A673 (cell line): Measurements from ENCODE around the gene LATS2. TPM values are rescaled to one million over a fixed set of nuclear protein-coding genes. Genes with fewer than 3 reads are reported as not detected.

Source experiments
- BruUV-seq: library from RNA; stranded (reverse); fragments of 400-500 nt; replicated peaks from 2 replicates; lab custom pipeline; 2021; lab: Mats Ljungman, UMichigan
- CTCF ChIA-PET: fragments of 300-600 bp; sonication (Branson Sonifier 250); formaldehyde crosslinking; loops from one replicate; lab custom pipeline; 2022; ENCODE audit warnings: antibody characterized with exemption; lab: Charles Lee
- POLR2A ChIA-PET: fragments of 300-600 bp; sonication (Branson Sonifier 250); formaldehyde crosslinking; loops from one replicate; lab custom pipeline; 2022; ENCODE audit warnings: antibody characterized with exemption; ENCODE audit not compliant: low non-redundant PET; lab: Charles Lee
- DNase-seq: peaks from one replicate; pipeline ENCODE4 v3.0.0-alpha.2; 2015; ENCODE audit warnings: low spot score
- H3K27ac ChIP-seq: fragments of 200-600 bp; sonication (generic); 2 replicates; pipeline ENCODE4 v1.5.1; 2016; ENCODE audit warnings: mixed run types, low read depth, mild to moderate bottlenecking, mixed read lengths, antibody characterized with exemption, low read length; ENCODE audit not compliant: poor library complexity, severe bottlenecking
- H3K27me3 ChIP-seq: fragments of 200-600 bp; sonication (generic); replicated peaks from 2 replicates; pipeline ENCODE4 v1.6.1; 2017; ENCODE audit warnings: mixed run types, low read depth, mild to moderate bottlenecking, mixed read lengths, antibody characterized with exemption, low read length; ENCODE audit not compliant: insufficient read depth, poor library complexity
- H3K36me3 ChIP-seq: fragments of 200-600 bp; sonication (generic); 2 replicates; pipeline ENCODE4 v1.6.1; 2016; ENCODE audit warnings: mixed run types, mild to moderate bottlenecking, mixed read lengths, antibody characterized with exemption, low read length; ENCODE audit not compliant: insufficient read depth, poor library complexity, severe bottlenecking
- H3K4me1 ChIP-seq: fragments of 200-600 bp; sonication (generic); 2 replicates; pipeline ENCODE4 v1.6.1; 2017; ENCODE audit warnings: mixed run types, mild to moderate bottlenecking, mixed read lengths, antibody characterized with exemption, low read length; ENCODE audit not compliant: insufficient read depth, poor library complexity, severe bottlenecking
- H3K4me3 ChIP-seq: fragments of 200-600 bp; sonication (generic); 2 replicates; pipeline ENCODE4 v1.5.1; 2016; ENCODE audit warnings: low read depth, mixed run types, mild to moderate bottlenecking, mixed read lengths, low read length; ENCODE audit not compliant: poor library complexity, severe bottlenecking
- H3K9me3 ChIP-seq: fragments of 200-600 bp; sonication (generic); 2 replicates; pipeline ENCODE4 v1.6.1; 2016; ENCODE audit warnings: mixed run types, low read depth, mild to moderate bottlenecking, mixed read lengths, antibody characterized with exemption, low read length; ENCODE audit not compliant: poor library complexity, severe bottlenecking
- CTCF ChIP-seq: fragments of 300-800, 200-600 bp; sonication (generic); conservative IDR thresholded peaks from 2 replicates; pipeline ENCODE4 v1.5.1; 2017; ENCODE audit warnings: low read depth, mild to moderate bottlenecking, antibody characterized with exemption, low read length, moderate library complexity, mixed read lengths
- EZH2 ChIP-seq: fragments of 200-600 bp; sonication (generic); IDR thresholded peaks from 2 replicates; pipeline ENCODE4 v1.6.1; 2017; ENCODE audit warnings: borderline replicate concordance, low read depth, mild to moderate bottlenecking, mixed read lengths, antibody characterized with exemption, low read length; ENCODE audit not compliant: poor library complexity, severe bottlenecking
- intact Hi-C: fragments of 100-400 bp; cut with micrococcal nuclease; formaldehyde crosslinking; loops from one replicate; pipeline ENCODE4 v1.10.0; 2022; ENCODE audit not compliant: unreplicated experiment
- total RNA-seq: library from RNA; stranded (reverse); gene quantifications from 2 replicates; pipeline ENCODE4 v1.2.3, GENCODE V29; 2021

LATS2 gene
- total RNA-seq, 1 experiment from 2014 or later, result 13.1 TPM

DNA sequence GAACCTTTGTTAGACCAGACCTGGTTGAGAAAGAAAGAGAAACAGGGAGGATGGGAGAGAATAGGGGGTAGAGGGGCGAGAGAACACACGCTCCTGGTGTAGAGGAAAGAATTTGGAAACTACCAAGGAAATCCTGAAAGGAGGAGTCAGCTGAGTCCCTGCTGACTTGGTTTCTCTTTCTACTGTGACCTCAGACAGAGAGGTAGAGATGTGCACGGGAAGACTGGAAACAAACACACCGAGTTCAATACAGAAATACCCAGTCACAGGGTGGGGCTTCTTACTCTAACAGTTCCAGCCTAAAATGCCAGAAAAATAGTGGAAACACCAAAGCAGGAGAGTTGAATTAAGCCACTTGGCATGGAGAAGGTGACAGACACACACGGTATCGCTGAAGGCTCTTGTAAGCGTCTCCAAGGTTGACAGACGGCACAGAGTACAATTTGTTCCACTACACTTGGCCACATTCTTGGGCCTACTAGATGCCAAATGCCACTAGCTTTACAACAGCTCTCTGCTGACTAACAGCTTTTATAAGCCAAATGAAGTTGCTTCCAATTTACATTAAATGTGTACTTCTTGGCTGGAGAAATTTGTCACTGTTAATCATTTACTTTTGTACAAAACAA, 28.1 kb downstream of the LATS2 start:
- intact Hi-C loops, result no loop called here
- no TSS peak for BruUV-seq
- TF ChIP-seq CTCF (no peak), EZH2 (no peak)
- Histone ChIP-seq H3K9me3 (no peaks in the 10 kb centered on the region), H3K4me1 (peaks cover 16% of the 10 kb centered on the region), H3K27ac (no peak overlapping the region), H3K27me3 (no peaks in the 10 kb centered on the region), H3K4me3 (no peak overlapping the region), H3K36me3 (no peaks in the 10 kb centered on the region)
- CTCF ChIA-PET, result no interaction called here
- POLR2A ChIA-PET, result no interaction called here
- DNase-seq, result no peak

GRCh38 chr13:21032656-21033055, 28.7 kb downstream of the LATS2 start:
- Histone ChIP-seq H3K27ac (no peak overlapping the region), H3K36me3 (no peaks in the 10 kb centered on the region), H3K9me3 (no peaks in the 10 kb centered on the region), H3K4me1 (peaks cover 15% of the 10 kb centered on the region), H3K4me3 (no peak overlapping the region), H3K27me3 (no peaks in the 10 kb centered on the region)
- no peak for DNase-seq
- CTCF ChIA-PET, result no interaction called here
- intact Hi-C loops, result no loop called here
- no peak for TF ChIP-seq CTCF
- no peak for TF ChIP-seq EZH2
- no TSS peak for BruUV-seq
- POLR2A ChIA-PET, result no interaction called here

GRCh38 chr13:21031594-21032275, 29.7 kb downstream of the LATS2 start:
- Histone ChIP-seq H3K9me3 (no peaks in the 10 kb centered on the region), H3K27ac (no peak overlapping the region), H3K36me3 (no peaks in the 10 kb centered on the region), H3K4me1 (peaks cover 15% of the 10 kb centered on the region), H3K27me3 (no peaks in the 10 kb centered on the region), H3K4me3 (no peak overlapping the region)
- no peak for DNase-seq
- ChIA-PET POLR2A (no interaction called here), CTCF (no interaction called here)
- no TSS peak for BruUV-seq
- TF ChIP-seq EZH2, result no peak
- no peak for TF ChIP-seq CTCF
- intact Hi-C loops, result no loop called here
